Activated CD8-positive, alpha-beta memory T cell treated with anti-CD3 and anti-CD28 coated beads for 1 hour (primary cell): ENCODE data around the gene SPRR3.

Source experiments
- DNase-seq, 2 donors: peaks; one replicate each; pipeline ENCODE4 v3.0.0-alpha.2; 2020; ENCODE audit warnings: low read depth in 1 of 2; ENCODE audit errors: extremely low read depth in 1 of 2

SPRR3 gene

DNA sequence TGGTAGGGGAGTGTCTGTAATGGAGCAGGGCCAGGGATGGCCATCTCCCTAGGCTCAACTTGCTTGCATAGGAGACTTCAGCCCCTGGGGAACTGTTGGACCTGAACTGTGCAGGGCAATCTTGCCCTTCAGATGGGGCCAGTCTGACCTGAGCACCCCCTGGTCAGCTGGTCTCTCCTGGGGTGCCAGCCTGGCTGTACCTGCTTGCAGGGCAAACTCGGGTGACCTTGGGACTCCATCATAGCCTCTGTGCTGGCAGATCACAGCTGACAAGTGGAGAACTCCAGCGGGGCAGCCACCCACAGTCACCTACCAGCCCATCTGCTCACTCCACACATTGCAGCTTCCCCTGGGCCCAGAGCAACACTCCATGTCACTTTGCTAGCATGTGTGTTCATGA lies 47.7 kb downstream of the SPRR3 start:
- no peak for DNase-seq
